Tibial nerve (tissue), 4 donors: Measurements from ENCODE around the gene ACKR4.

Experiments used
- EP300 ChIP-seq, 2 donors: sonication (generic); formaldehyde crosslinking; IDR thresholded peaks; one replicate each; pipeline ENCODE4 v1.6.1; 2017; ENCODE audit warnings: antibody characterized with exemption in 2 of 2, mild to moderate bottlenecking in 1 of 2
- POLR2A ChIP-seq, 2 donors: fragments of 450-650 bp; IDR thresholded peaks; one replicate each; pipeline ENCODE4 v1.6.1; 2017; ENCODE audit warnings: antibody characterized with exemption in 2 of 2, mild to moderate bottlenecking in 2 of 2, moderate library complexity in 2 of 2
- TF ChIP-seq, protein P1 (sequence below), 5 experiments: fragments of 200-600 bp in 3 of 5; fragments of 450-650 bp in 2 of 5; sonication (generic) in 3 of 5; IDR thresholded peaks; one replicate each; pipeline ENCODE4 v1.5.1; 2016 to 2019; ENCODE audit warnings: antibody characterized with exemption in 5 of 5, mild to moderate bottlenecking in 3 of 5, moderate library complexity in 2 of 5

GRCh38 chr3:132622148-132622547, 25.1 kb downstream of the ACKR4 start:
- no peak for TF ChIP-seq EP300 (IDR thresholded peaks at IDR 0.05)
- TF ChIP-seq, protein P1, sequence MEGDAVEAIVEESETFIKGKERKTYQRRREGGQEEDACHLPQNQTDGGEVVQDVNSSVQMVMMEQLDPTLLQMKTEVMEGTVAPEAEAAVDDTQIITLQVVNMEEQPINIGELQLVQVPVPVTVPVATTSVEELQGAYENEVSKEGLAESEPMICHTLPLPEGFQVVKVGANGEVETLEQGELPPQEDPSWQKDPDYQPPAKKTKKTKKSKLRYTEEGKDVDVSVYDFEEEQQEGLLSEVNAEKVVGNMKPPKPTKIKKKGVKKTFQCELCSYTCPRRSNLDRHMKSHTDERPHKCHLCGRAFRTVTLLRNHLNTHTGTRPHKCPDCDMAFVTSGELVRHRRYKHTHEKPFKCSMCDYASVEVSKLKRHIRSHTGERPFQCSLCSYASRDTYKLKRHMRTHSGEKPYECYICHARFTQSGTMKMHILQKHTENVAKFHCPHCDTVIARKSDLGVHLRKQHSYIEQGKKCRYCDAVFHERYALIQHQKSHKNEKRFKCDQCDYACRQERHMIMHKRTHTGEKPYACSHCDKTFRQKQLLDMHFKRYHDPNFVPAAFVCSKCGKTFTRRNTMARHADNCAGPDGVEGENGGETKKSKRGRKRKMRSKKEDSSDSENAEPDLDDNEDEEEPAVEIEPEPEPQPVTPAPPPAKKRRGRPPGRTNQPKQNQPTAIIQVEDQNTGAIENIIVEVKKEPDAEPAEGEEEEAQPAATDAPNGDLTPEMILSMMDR (IDR thresholded peaks at IDR 0.05), result no peak
- no peak for TF ChIP-seq POLR2A (IDR thresholded peaks at IDR 0.05)
